A673 (cell line): ENCODE results near the gene OPRL1. TPM values are rescaled to one million over a fixed set of nuclear protein-coding genes. Genes with fewer than 3 reads are reported as not detected.
A peak's percentile ranks its signal among the peaks of the same experiment; 100 is the strongest.
"Not testable (repeated sequence)": the region's sequence is repeated elsewhere in the genome, so short reads cannot be mapped to it uniquely, and the experiment has no call there.

Source experiments
- BruUV-seq: library from RNA; stranded (reverse); fragments of 400-500 nt; replicated peaks from 2 replicates; lab custom pipeline; 2021; lab: Mats Ljungman, UMichigan
- CTCF ChIA-PET: fragments of 300-600 bp; sonication (Branson Sonifier 250); formaldehyde crosslinking; loops from one replicate; lab custom pipeline; 2022; ENCODE audit warnings: antibody characterized with exemption; lab: Charles Lee
- POLR2A ChIA-PET: fragments of 300-600 bp; sonication (Branson Sonifier 250); formaldehyde crosslinking; loops from one replicate; lab custom pipeline; 2022; ENCODE audit warnings: antibody characterized with exemption; ENCODE audit not compliant: low non-redundant PET; lab: Charles Lee
- DNase-seq: peaks from one replicate; pipeline ENCODE4 v3.0.0-alpha.2; 2015; ENCODE audit warnings: low spot score
- H3K27ac ChIP-seq: fragments of 200-600 bp; sonication (generic); 2 replicates; pipeline ENCODE4 v1.5.1; 2016; ENCODE audit warnings: mixed run types, low read depth, mild to moderate bottlenecking, mixed read lengths, antibody characterized with exemption, low read length; ENCODE audit not compliant: poor library complexity, severe bottlenecking
- H3K27me3 ChIP-seq: fragments of 200-600 bp; sonication (generic); replicated peaks from 2 replicates; pipeline ENCODE4 v1.6.1; 2017; ENCODE audit warnings: mixed run types, low read depth, mild to moderate bottlenecking, mixed read lengths, antibody characterized with exemption, low read length; ENCODE audit not compliant: insufficient read depth, poor library complexity
- H3K36me3 ChIP-seq: fragments of 200-600 bp; sonication (generic); 2 replicates; pipeline ENCODE4 v1.6.1; 2016; ENCODE audit warnings: mixed run types, mild to moderate bottlenecking, mixed read lengths, antibody characterized with exemption, low read length; ENCODE audit not compliant: insufficient read depth, poor library complexity, severe bottlenecking
- H3K4me1 ChIP-seq: fragments of 200-600 bp; sonication (generic); 2 replicates; pipeline ENCODE4 v1.6.1; 2017; ENCODE audit warnings: mixed run types, mild to moderate bottlenecking, mixed read lengths, antibody characterized with exemption, low read length; ENCODE audit not compliant: insufficient read depth, poor library complexity, severe bottlenecking
- H3K4me3 ChIP-seq: fragments of 200-600 bp; sonication (generic); 2 replicates; pipeline ENCODE4 v1.5.1; 2016; ENCODE audit warnings: low read depth, mixed run types, mild to moderate bottlenecking, mixed read lengths, low read length; ENCODE audit not compliant: poor library complexity, severe bottlenecking
- H3K9me3 ChIP-seq: fragments of 200-600 bp; sonication (generic); 2 replicates; pipeline ENCODE4 v1.6.1; 2016; ENCODE audit warnings: mixed run types, low read depth, mild to moderate bottlenecking, mixed read lengths, antibody characterized with exemption, low read length; ENCODE audit not compliant: poor library complexity, severe bottlenecking
- EZH2 ChIP-seq: fragments of 200-600 bp; sonication (generic); IDR thresholded peaks from 2 replicates; pipeline ENCODE4 v1.6.1; 2017; ENCODE audit warnings: borderline replicate concordance, low read depth, mild to moderate bottlenecking, mixed read lengths, antibody characterized with exemption, low read length; ENCODE audit not compliant: poor library complexity, severe bottlenecking
- intact Hi-C: fragments of 100-400 bp; cut with micrococcal nuclease; formaldehyde crosslinking; loops from one replicate; pipeline ENCODE4 v1.10.0; 2022; ENCODE audit not compliant: unreplicated experiment
- total RNA-seq: library from RNA; stranded (reverse); gene quantifications from 2 replicates; pipeline ENCODE4 v1.2.3, GENCODE V29; 2021
- TF ChIP-seq, protein P1 (sequence below): fragments of 300-800, 200-600 bp; sonication (generic); conservative IDR thresholded peaks from 2 replicates; pipeline ENCODE4 v1.5.1; 2017; ENCODE audit warnings: low read depth, mild to moderate bottlenecking, antibody characterized with exemption, low read length, moderate library complexity, mixed read lengths

Gene OPRL1
- total RNA-seq, 1 experiment from 2014 or later, result 0.32 TPM

- intact Hi-C loops, result no loop called here
- no peak for TF ChIP-seq EZH2
- TF ChIP-seq, protein P1, sequence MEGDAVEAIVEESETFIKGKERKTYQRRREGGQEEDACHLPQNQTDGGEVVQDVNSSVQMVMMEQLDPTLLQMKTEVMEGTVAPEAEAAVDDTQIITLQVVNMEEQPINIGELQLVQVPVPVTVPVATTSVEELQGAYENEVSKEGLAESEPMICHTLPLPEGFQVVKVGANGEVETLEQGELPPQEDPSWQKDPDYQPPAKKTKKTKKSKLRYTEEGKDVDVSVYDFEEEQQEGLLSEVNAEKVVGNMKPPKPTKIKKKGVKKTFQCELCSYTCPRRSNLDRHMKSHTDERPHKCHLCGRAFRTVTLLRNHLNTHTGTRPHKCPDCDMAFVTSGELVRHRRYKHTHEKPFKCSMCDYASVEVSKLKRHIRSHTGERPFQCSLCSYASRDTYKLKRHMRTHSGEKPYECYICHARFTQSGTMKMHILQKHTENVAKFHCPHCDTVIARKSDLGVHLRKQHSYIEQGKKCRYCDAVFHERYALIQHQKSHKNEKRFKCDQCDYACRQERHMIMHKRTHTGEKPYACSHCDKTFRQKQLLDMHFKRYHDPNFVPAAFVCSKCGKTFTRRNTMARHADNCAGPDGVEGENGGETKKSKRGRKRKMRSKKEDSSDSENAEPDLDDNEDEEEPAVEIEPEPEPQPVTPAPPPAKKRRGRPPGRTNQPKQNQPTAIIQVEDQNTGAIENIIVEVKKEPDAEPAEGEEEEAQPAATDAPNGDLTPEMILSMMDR, result peak; percentile 50
- BruUV-seq, result no TSS peak
- no peaks in the 10 kb centered on the region for H3K4me1 ChIP-seq
- H3K27ac ChIP-seq, result no peak overlapping the region
- H3K9me3 ChIP-seq, result no peaks in the 10 kb centered on the region
- H3K4me3 ChIP-seq, result no peak overlapping the region
- ChIA-PET POLR2A (no interaction called here), CTCF (interaction anchor here (0.5 to 0.7 kb wide), 2 partner anchors 48 to 52 kb away, joined by 3 to 5 read pairs; partner anchors contain the start of gene RGS19)
- H3K27me3 ChIP-seq, result peaks cover 36% of the 10 kb centered on the region
- DNase-seq, result peak; percentile 60
- H3K36me3 ChIP-seq, result no peaks in the 10 kb centered on the region
Observed at GRCh38 chr20:64131406-64131805, 51.5 kb downstream of the OPRL1 start.

DNA sequence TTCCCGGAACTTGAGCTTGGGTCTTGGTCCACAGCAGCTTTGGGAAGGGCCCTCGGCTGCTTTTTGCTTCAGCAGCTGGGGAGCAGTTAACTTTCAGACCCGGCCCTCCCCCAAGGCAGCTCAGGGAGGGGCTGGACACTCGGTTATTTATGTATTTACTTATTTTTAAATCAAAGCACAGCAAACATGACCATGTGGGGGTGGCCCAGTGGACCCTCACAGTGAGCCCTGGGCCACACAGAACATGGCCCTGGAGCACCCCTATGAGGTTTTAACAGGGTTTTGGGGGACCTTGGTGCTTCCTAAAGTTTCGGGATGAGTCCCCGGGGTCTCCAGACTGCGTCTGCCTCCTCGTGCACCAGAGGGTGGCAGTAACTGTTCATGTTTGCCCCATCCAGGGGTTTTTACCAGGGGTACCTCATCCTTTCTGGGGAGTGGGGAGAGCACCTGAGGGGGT is 54.1 kb downstream of the OPRL1 start:
- Histone ChIP-seq H3K27me3 (peaks cover 24% of the 10 kb centered on the region), H3K36me3 (no peaks in the 10 kb centered on the region), H3K4me3 (no peak overlapping the region), H3K4me1 (no peaks in the 10 kb centered on the region), H3K27ac (no peak overlapping the region), H3K9me3 (no peaks in the 10 kb centered on the region)
- intact Hi-C loops, result no loop called here
- POLR2A ChIA-PET, result no interaction called here
- DNase-seq, result peak; percentile 26
- CTCF ChIA-PET, result no interaction called here
- BruUV-seq, result no TSS peak
- TF ChIP-seq, protein P1, result peak; percentile 41; the same call in 1 of the 2 replicates
- TF ChIP-seq EZH2, result no peak

DNA sequence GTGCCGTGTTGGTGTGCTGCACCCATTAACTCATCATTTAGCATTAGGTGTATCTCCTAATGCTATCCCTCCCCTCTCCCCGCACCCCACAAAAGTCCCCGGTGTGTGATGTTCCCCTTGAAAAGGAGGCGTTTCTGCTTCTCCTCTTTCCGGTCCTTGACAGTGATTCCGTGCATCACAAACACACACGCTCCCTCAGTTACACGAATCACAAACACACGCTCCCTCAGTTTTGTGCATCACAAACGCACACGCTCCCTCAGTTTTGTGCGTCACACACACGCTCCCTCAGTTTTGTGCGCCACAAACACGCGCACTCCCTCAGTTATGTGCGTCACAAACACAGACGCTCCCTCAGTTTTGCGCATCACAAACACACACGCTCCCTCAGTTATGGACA is 54.9 kb downstream of the OPRL1 start:
- DNase-seq, H3K36me3 ChIP-seq, H3K9me3 ChIP-seq, POLR2A ChIA-PET, H3K4me1 ChIP-seq, H3K27ac ChIP-seq, intact Hi-C loops, BruUV-seq, CTCF ChIA-PET, H3K4me3 ChIP-seq: not testable (repeated sequence)
- peaks cover 17% of the 10 kb centered on the region for H3K27me3 ChIP-seq

DNA sequence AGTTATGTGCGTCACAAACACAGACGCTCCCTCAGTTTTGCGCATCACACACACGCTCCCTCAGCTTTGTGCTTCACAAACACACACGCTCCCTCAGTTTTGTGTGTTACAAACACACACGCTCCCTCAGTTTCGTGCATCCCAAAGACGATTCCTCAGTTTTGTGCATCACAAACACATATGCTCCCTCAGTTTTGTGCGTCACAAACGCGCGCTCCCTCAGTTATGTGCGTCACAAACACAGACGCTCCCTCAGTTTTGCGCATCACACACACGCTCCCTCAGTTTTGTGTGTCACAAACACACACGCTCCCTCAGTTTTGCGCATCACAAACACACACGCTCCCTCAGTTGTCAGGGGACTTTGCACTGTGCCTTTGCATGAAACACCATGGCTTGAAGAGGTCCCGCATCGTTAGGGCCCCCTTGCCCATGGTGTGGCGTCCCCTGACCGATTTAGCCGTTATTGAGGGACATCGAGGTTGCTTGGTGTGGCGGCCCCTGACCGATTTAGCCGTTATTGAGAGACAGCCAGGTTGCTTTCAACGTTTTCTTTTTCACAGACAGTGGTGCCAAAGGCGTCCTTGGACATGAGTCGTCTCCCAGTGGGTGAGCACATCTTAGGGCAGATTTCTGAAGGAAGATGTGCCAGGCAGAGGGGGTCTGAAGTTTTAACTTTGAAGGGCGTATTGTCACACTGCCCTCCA is 56.3 kb downstream of the OPRL1 start:
- POLR2A ChIA-PET, result no interaction called here

More for the DNA sequence above, 56.3 kb downstream of the OPRL1 start:
- Histone ChIP-seq H3K36me3 (no peaks in the 10 kb centered on the region), H3K27ac (no peak overlapping the region), H3K27me3 (peaks cover 13% of the 10 kb centered on the region), H3K4me1 (no peaks in the 10 kb centered on the region), H3K4me3 (no peak overlapping the region), H3K9me3 (no peaks in the 10 kb centered on the region)
- TF ChIP-seq, protein P1, result no peak
- no peak for TF ChIP-seq EZH2
- intact Hi-C loops, result no loop called here
- CTCF ChIA-PET, result no interaction called here
- no peak for DNase-seq
- BruUV-seq, result no TSS peak
